Smooth muscle cell (in vitro differentiated cells): ENCODE data around the gene JARID2. TPM values are rescaled to one million over a fixed set of nuclear protein-coding genes. Genes with fewer than 3 reads are reported as not detected.

Experiments used
- DNase-seq: peaks from one replicate; lab custom pipeline; 2025; ENCODE audit not compliant: unreplicated experiment; lab: John Stamatoyannopoulos, UW
- H2AFZ ChIP-seq: fragments of 200-600 bp; sonication (generic); 2 replicates; pipeline ENCODE4 v1.6.0; 2016; ENCODE audit warnings: antibody characterized with exemption, low read depth, mild to moderate bottlenecking
- H3F3A ChIP-seq: fragments of 200-600 bp; sonication (generic); 2 replicates; pipeline ENCODE4 v1.6.0; 2017; ENCODE audit warnings: antibody characterized with exemption, low read depth
- H3K27ac ChIP-seq: fragments of 200-600 bp; sonication (generic); 2 replicates; pipeline ENCODE4 v1.5.1; 2016; ENCODE audit warnings: low read depth, mild to moderate bottlenecking
- H3K27me3 ChIP-seq: fragments of 200-600 bp; sonication (generic); 2 replicates; pipeline ENCODE4 v1.6.1; 2016; ENCODE audit warnings: low read depth, mild to moderate bottlenecking
- H3K36me3 ChIP-seq: fragments of 200-600 bp; sonication (generic); 2 replicates; pipeline ENCODE4 v1.5.1; 2016; ENCODE audit warnings: low read depth
- H3K4me1 ChIP-seq: fragments of 200-600 bp; sonication (generic); 2 replicates; pipeline ENCODE4 v1.5.1; 2016; ENCODE audit warnings: low read depth
- H3K4me2 ChIP-seq: fragments of 200-600 bp; sonication (generic); 2 replicates; pipeline ENCODE4 v1.6.0; 2016; ENCODE audit warnings: mild to moderate bottlenecking
- H3K4me3 ChIP-seq: fragments of 200-600 bp; sonication (generic); 2 replicates; pipeline ENCODE4 v1.5.1; 2016; ENCODE audit warnings: mild to moderate bottlenecking
- H3K79me2 ChIP-seq: fragments of 200-600 bp; sonication (generic); 2 replicates; pipeline ENCODE4 v1.6.0; 2016; ENCODE audit warnings: low read depth, mild to moderate bottlenecking
- H3K9ac ChIP-seq: fragments of 200-600 bp; sonication (generic); 2 replicates; pipeline ENCODE4 v1.6.0; 2016; ENCODE audit warnings: low read depth
- H3K9me3 ChIP-seq: fragments of 200-600 bp; sonication (generic); replicated peaks from 2 replicates; pipeline ENCODE4 v1.5.1; 2016; ENCODE audit warnings: low read depth
- H4K20me1 ChIP-seq: fragments of 200-600 bp; sonication (generic); 2 replicates; pipeline ENCODE4 v1.6.0; 2016; ENCODE audit warnings: low read depth
- WGBS: methylation state at CpG from one replicate; pipeline ENCODE4 v1.1.7; 2016; ENCODE audit warnings: low lambda C conversion rate; 5-methylcytosine and 5-hydroxymethylcytosine counted together
- polyA plus RNA-seq: library from polyadenylated mRNA; unstranded; fragments of >200 nt; fragmentation: Nextera tagmentation; extraction: Ambion mirVana; gene quantifications from 2 replicates; pipeline ENCODE4 v1.2.1, GENCODE V29; 2016
- total RNA-seq: library from RNA; depleted of rRNA; stranded (reverse); fragments of >200 nt; gene quantifications from 2 replicates; pipeline ENCODE4 v1.2.3, GENCODE V29; 2014
- TF ChIP-seq, protein P1 (sequence below): fragments of 200-600 bp; sonication (generic); IDR thresholded peaks from 2 replicates; pipeline ENCODE4 v1.5.1; 2017; ENCODE audit warnings: borderline replicate concordance, mild to moderate bottlenecking, antibody characterized with exemption; ENCODE audit not compliant: insufficient read depth, poor library complexity, severe bottlenecking

Gene JARID2
- total and polyA plus RNA-seq, 2 experiments from 2014 or later, result 5.2 to 10.2 TPM

DNA sequence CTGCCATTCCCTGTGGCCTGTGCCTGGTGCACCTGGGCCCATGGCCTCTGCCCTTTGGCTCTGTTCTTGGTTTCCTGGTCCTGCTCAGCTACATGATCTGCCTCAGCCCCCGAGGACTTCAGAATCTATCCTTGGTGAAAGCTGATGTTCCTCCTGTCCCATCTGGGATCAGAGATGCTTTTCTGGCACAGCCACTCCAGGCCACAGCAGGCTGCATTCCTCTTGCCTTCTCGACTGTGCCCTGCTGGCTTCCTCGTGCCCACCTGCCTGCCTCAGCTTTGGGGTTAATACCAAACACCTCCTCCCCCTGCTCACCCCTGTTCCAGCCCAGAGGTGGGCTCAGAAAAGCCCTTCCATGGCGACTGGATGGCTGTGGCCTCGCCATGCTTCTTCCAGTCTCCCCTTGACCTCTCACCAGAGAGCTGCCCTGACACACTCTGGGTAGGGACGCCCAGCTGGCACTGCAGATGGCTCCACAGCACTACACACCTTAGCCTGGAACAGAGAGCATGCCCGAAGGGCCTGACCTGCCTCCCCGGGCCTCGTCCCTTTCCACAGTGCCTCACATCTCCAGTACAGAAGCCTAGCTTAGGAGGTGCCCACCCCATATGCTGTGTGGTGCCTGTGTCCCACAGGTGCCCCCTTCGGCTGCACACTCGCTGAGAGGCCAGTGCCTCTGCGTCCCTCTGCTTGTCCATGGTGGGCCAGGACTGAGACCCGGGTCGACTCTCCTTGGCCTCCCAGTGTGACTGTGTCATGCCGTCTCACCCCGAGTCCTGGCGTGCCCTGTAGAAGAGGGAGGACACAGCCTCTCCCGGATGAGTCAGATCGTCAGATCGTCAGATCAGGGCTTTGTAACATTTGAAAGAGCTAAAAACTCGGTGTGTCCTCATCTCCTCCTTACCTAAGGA, 268.2 kb downstream of the JARID2 start:
- Histone ChIP-seq H3K27ac (no peak overlapping the region), H4K20me1 (peaks cover 25% of the 10 kb centered on the region), H3K4me3 (no peak overlapping the region), H3K9ac (no peak overlapping the region), H3K4me2 (no peak overlapping the region), H3K9me3 (no peaks in the 10 kb centered on the region), H3K79me2 (no peaks in the 10 kb centered on the region), H2AFZ (no peak overlapping the region), H3K36me3 (no peaks in the 10 kb centered on the region), H3K4me1 (no peaks in the 10 kb centered on the region), H3K27me3 (no peaks in the 10 kb centered on the region), H3F3A (no peaks in the 10 kb centered on the region)
- DNase-seq, result no peak
- TF ChIP-seq, protein P1, sequence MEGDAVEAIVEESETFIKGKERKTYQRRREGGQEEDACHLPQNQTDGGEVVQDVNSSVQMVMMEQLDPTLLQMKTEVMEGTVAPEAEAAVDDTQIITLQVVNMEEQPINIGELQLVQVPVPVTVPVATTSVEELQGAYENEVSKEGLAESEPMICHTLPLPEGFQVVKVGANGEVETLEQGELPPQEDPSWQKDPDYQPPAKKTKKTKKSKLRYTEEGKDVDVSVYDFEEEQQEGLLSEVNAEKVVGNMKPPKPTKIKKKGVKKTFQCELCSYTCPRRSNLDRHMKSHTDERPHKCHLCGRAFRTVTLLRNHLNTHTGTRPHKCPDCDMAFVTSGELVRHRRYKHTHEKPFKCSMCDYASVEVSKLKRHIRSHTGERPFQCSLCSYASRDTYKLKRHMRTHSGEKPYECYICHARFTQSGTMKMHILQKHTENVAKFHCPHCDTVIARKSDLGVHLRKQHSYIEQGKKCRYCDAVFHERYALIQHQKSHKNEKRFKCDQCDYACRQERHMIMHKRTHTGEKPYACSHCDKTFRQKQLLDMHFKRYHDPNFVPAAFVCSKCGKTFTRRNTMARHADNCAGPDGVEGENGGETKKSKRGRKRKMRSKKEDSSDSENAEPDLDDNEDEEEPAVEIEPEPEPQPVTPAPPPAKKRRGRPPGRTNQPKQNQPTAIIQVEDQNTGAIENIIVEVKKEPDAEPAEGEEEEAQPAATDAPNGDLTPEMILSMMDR, result no peak
- 90% methylated on average over 21 of the region's 21 CpGs for WGBS

- 97% methylated on average over 6 of the region's 6 CpGs for WGBS
- H3K79me2 ChIP-seq, result no peaks in the 10 kb centered on the region
- H3F3A ChIP-seq, result no peaks in the 10 kb centered on the region
- H3K27me3 ChIP-seq, result no peaks in the 10 kb centered on the region
- H2AFZ ChIP-seq, result no peak overlapping the region
- peaks cover 14% of the 10 kb centered on the region for H4K20me1 ChIP-seq
- no peak overlapping the region for H3K27ac ChIP-seq
- H3K4me2 ChIP-seq, result no peak overlapping the region
- no peaks in the 10 kb centered on the region for H3K4me1 ChIP-seq
- TF ChIP-seq, protein P1, result no peak
- no peak for DNase-seq
- no peak overlapping the region for H3K4me3 ChIP-seq
- H3K9ac ChIP-seq, result no peak overlapping the region
- no peaks in the 10 kb centered on the region for H3K9me3 ChIP-seq
- H3K36me3 ChIP-seq, result no peaks in the 10 kb centered on the region
Measured at GRCh38 chr6:15515226-15515625, 269.4 kb downstream of the JARID2 start.

GRCh38 chr6:15515660-15516375, 269.9 kb downstream of the JARID2 start:
- DNase-seq, result no peak
- no peak overlapping the region for H3K4me3 ChIP-seq
- H4K20me1 ChIP-seq, result peaks cover 9% of the 10 kb centered on the region
- 83% methylated on average over 18 of the region's 18 CpGs for WGBS
- no peak overlapping the region for H3K27ac ChIP-seq
- TF ChIP-seq, protein P1, result no peak
- no peaks in the 10 kb centered on the region for H3K4me1 ChIP-seq
- H3K9ac ChIP-seq, result no peak overlapping the region
- H2AFZ ChIP-seq, result no peak overlapping the region
- H3K79me2 ChIP-seq, result no peaks in the 10 kb centered on the region
- no peaks in the 10 kb centered on the region for H3F3A ChIP-seq
- H3K4me2 ChIP-seq, result no peak overlapping the region
- H3K27me3 ChIP-seq, result no peaks in the 10 kb centered on the region
- no peaks in the 10 kb centered on the region for H3K9me3 ChIP-seq
- no peaks in the 10 kb centered on the region for H3K36me3 ChIP-seq
